ENCODE measurements around the gene OR52B6.
"Not testable (repeated sequence)": the region's sequence is repeated elsewhere in the genome, so short reads cannot be mapped to it uniquely, and the experiment has no call there.

OR52B6 gene

GRCh38 chr11:5593146-5593545, 12.5 kb downstream of the OR52B6 start:
- in situ Hi-C loops (cut with MboI; ENCODE audit: low sequenced_read_pairs), result no loop called here

GRCh38 chr11:5596607-5597201, 16.0 kb downstream of the OR52B6 start, which contains the start of gene TRIM6:
Gene TRIM6 (plus strand): TSS chr11:5596637. CDS start chr11:5596898, 261 bp downstream.
- in situ Hi-C loops (cut with MboI; ENCODE audit: low sequenced_read_pairs), result no loop called here

GRCh38 chr11:5597953-5598352, 17.3 kb downstream of the OR52B6 start:
- in situ Hi-C loops (cut with MboI; ENCODE audit: low sequenced_read_pairs), result no loop called here

- in situ Hi-C loops (cut with MboI; ENCODE audit: low sequenced_read_pairs), result no loop called here
Measured at GRCh38 chr11:5600374-5600851, 19.7 kb downstream of the OR52B6 start.

GRCh38 chr11:5602791-5603190, 22.1 kb downstream of the OR52B6 start:
- in situ Hi-C loops (cut with MboI; ENCODE audit: low sequenced_read_pairs), result not testable (repeated sequence)

- in situ Hi-C loops (cut with MboI; ENCODE audit: low sequenced_read_pairs), result no loop called here
Measured at GRCh38 chr11:5603326-5603725, 22.6 kb downstream of the OR52B6 start.

- in situ Hi-C loops (cut with MboI; ENCODE audit: low sequenced_read_pairs), result no loop called here
Measured at GRCh38 chr11:5604896-5605295, 24.2 kb downstream of the OR52B6 start.

- in situ Hi-C loops (cut with MboI; ENCODE audit: low sequenced_read_pairs), result no loop called here
Measured at GRCh38 chr11:5605849-5606248, 25.2 kb downstream of the OR52B6 start.

- in situ Hi-C loops (cut with MboI; ENCODE audit: low sequenced_read_pairs), result no loop called here
Measured at GRCh38 chr11:5608808-5609207, 28.1 kb downstream of the OR52B6 start.

GRCh38 chr11:5610446-5610845, 29.8 kb downstream of the OR52B6 start:
- in situ Hi-C loops (cut with MboI; ENCODE audit: low sequenced_read_pairs), result no loop called here

GRCh38 chr11:5611627-5612026, 30.9 kb downstream of the OR52B6 start:
- in situ Hi-C loops (cut with MboI; ENCODE audit: low sequenced_read_pairs), result no loop called here

GRCh38 chr11:5618807-5619206, 38.1 kb downstream of the OR52B6 start:
- in situ Hi-C loops (cut with MboI; ENCODE audit: low sequenced_read_pairs), result no loop called here

- in situ Hi-C loops (cut with MboI; ENCODE audit: low sequenced_read_pairs), result no loop called here
Measured at GRCh38 chr11:5620651-5621521, 40.2 kb downstream of the OR52B6 start.

- in situ Hi-C loops (cut with MboI; ENCODE audit: low sequenced_read_pairs), result no loop called here
Measured at GRCh38 chr11:5621580-5621979, 40.9 kb downstream of the OR52B6 start.

GRCh38 chr11:5622802-5623201, 42.1 kb downstream of the OR52B6 start:
- in situ Hi-C loops (cut with MboI; ENCODE audit: low sequenced_read_pairs), result no loop called here

GRCh38 chr11:5624489-5625279, 44.0 kb downstream of the OR52B6 start, which contains the start of gene TRIM34:
Gene TRIM34 (plus strand): TSS chr11:5625001. CDS start chr11:5632332, 7,331 bp downstream.
- in situ Hi-C loops (cut with MboI; ENCODE audit: low sequenced_read_pairs), result no loop called here

GRCh38 chr11:5625281-5625680, 44.6 kb downstream of the OR52B6 start:
- in situ Hi-C loops (cut with MboI; ENCODE audit: low sequenced_read_pairs), result no loop called here

- in situ Hi-C loops (cut with MboI; ENCODE audit: low sequenced_read_pairs), result no loop called here
Measured at GRCh38 chr11:5626196-5626595, 45.5 kb downstream of the OR52B6 start.

- in situ Hi-C loops (cut with MboI; ENCODE audit: low sequenced_read_pairs), result no loop called here
Measured at GRCh38 chr11:5631417-5631816, 50.7 kb downstream of the OR52B6 start.

Data from HL-60/S4 treated with retinoic acid at 250 ng/mL for 4 days and 3 days (cell line).